ENCODE results near the gene SCAMP3.

Gene SCAMP3

GRCh38 chr1:155266553-155266952, 4.4 kb upstream of the SCAMP3 start:
- no peak for TF ChIP-seq CTCF (IDR thresholded peaks at IDR 0.05; ENCODE audit: extremely low read depth, missing control alignments)
- DNase-seq (ENCODE audit: low spot score): no peak

- TF ChIP-seq CTCF (IDR thresholded peaks at IDR 0.05; ENCODE audit: extremely low read depth, missing control alignments): no peak
- DNase-seq (ENCODE audit: low spot score): no peak
These were observed 907 bp upstream of the SCAMP3 start for GRCh38 chr1:155263067-155263466.

- no peak for DNase-seq (ENCODE audit: low spot score)
- TF ChIP-seq CTCF (IDR thresholded peaks at IDR 0.05; ENCODE audit: extremely low read depth, missing control alignments): no peak
These were observed 688 bp downstream of the SCAMP3 start for GRCh38 chr1:155261493-155261851.

- no peak for DNase-seq (ENCODE audit: low spot score)
- no peak for TF ChIP-seq CTCF (IDR thresholded peaks at IDR 0.05; ENCODE audit: extremely low read depth, missing control alignments)
These were observed 1.9 kb downstream of the SCAMP3 start for GRCh38 chr1:155260276-155260675.

GRCh38 chr1:155256058-155256852, 5.9 kb downstream of the SCAMP3 start:
- DNase-seq (ENCODE audit: low spot score): no peak
- no peak for TF ChIP-seq CTCF (IDR thresholded peaks at IDR 0.05; ENCODE audit: extremely low read depth, missing control alignments)

- peak; percentile 91 for DNase-seq (ENCODE audit: low spot score)
- TF ChIP-seq CTCF (IDR thresholded peaks at IDR 0.05; ENCODE audit: extremely low read depth, missing control alignments): no peak
These were observed 6.7 kb downstream of the SCAMP3 start, which contains the start of gene ENTREP3 for GRCh38 chr1:155255243-155256007. ENTREP3 (minus strand) TSS chr1:155255483; CDS start chr1:155254877, 606 bp downstream.

GRCh38 chr1:155254714-155255242, 7.4 kb downstream of the SCAMP3 start:
- no peak for TF ChIP-seq CTCF (IDR thresholded peaks at IDR 0.05; ENCODE audit: extremely low read depth, missing control alignments)

More at GRCh38 chr1:155254714-155255242, 7.4 kb downstream of the SCAMP3 start:
- DNase-seq (ENCODE audit: low spot score): no peak
